Measurements from ENCODE around the gene HNMT.
"Not testable (repeated sequence)": the region's sequence is repeated elsewhere in the genome, so short reads cannot be mapped to it uniquely, and the experiment has no call there.

HNMT gene

GRCh38 chr2:137964066-137964858 lies at the start of gene HNMT:
HNMT (plus strand) TSS chr2:137964473; CDS start chr2:137964492, 19 bp downstream.
- no peak for DNase-seq (ENCODE audit: low read depth)

GRCh38 chr2:137921105-137921880 lies 43.0 kb upstream of the HNMT start:
- DNase-seq (ENCODE audit: low read depth) = no peak

GRCh38 chr2:137922171-137922570 lies 42.1 kb upstream of the HNMT start:
- DNase-seq (ENCODE audit: low read depth) = not testable (repeated sequence)

- DNase-seq (ENCODE audit: low read depth) = no peak
Measured at GRCh38 chr2:137924019-137924418, 40.3 kb upstream of the HNMT start.

GRCh38 chr2:137925599-137925998 lies 38.7 kb upstream of the HNMT start:
- no peak for DNase-seq (ENCODE audit: low read depth)

GRCh38 chr2:137927846-137928245 lies 36.4 kb upstream of the HNMT start:
- DNase-seq (ENCODE audit: low read depth) = no peak

- no peak for DNase-seq (ENCODE audit: low read depth)
Measured at GRCh38 chr2:137928547-137929518, 35.4 kb upstream of the HNMT start.

- no peak for DNase-seq (ENCODE audit: low read depth)
Measured at GRCh38 chr2:137929519-137929916, 34.8 kb upstream of the HNMT start.

- DNase-seq (ENCODE audit: low read depth) = no peak
Measured at GRCh38 chr2:137930146-137930545, 34.1 kb upstream of the HNMT start.

- DNase-seq (ENCODE audit: low read depth) = no peak
Measured at GRCh38 chr2:137935591-137935990, 28.7 kb upstream of the HNMT start.

GRCh38 chr2:137937246-137937645 lies 27.0 kb upstream of the HNMT start:
- DNase-seq (ENCODE audit: low read depth) = no peak

GRCh38 chr2:137937778-137938177 lies 26.5 kb upstream of the HNMT start:
- no peak for DNase-seq (ENCODE audit: low read depth)

- DNase-seq (ENCODE audit: low read depth) = no peak
Measured at GRCh38 chr2:137938204-137938603, 26.1 kb upstream of the HNMT start.

GRCh38 chr2:137939026-137939425 lies 25.2 kb upstream of the HNMT start:
- DNase-seq (ENCODE audit: low read depth) = no peak

GRCh38 chr2:137940154-137940553 lies 24.1 kb upstream of the HNMT start:
- no peak for DNase-seq (ENCODE audit: low read depth)

- no peak for DNase-seq (ENCODE audit: low read depth)
Measured at GRCh38 chr2:137942037-137942832, 22.0 kb upstream of the HNMT start.

GRCh38 chr2:137942833-137943677 lies 21.2 kb upstream of the HNMT start:
- DNase-seq (ENCODE audit: low read depth) = no peak

- no peak for DNase-seq (ENCODE audit: low read depth)
Measured at GRCh38 chr2:137943678-137944347, 20.5 kb upstream of the HNMT start.

- no peak for DNase-seq (ENCODE audit: low read depth)
Measured at GRCh38 chr2:137944714-137945113, 19.6 kb upstream of the HNMT start.

GRCh38 chr2:137945229-137945628 lies 19.0 kb upstream of the HNMT start:
- DNase-seq (ENCODE audit: low read depth) = no peak
